HepG2 (cell line): Measurements from ENCODE around the gene ZFP14. TPM values are rescaled to one million over a fixed set of nuclear protein-coding genes. Genes with fewer than 3 reads are reported as not detected.

Experiments
- ATAC-seq: fragments of 200-7000 bp; cut with Tn5 transposase; 3 replicates; pipeline ENCODE4 v1.9.1; 2020; ENCODE audit warnings: mild to moderate bottlenecking, moderate library complexity
- BruUV-seq: library from RNA; stranded (reverse); fragments of 400-500 nt; replicated peaks from 2 replicates; lab custom pipeline; 2021; lab: Mats Ljungman, UMichigan
- CTCF ChIA-PET: fragments of 300-600 bp; formaldehyde crosslinking; extraction: SDS; loops from one replicate; lab custom pipeline; 2021; ENCODE audit warnings: low total read pairs, inconsistent platforms, low intra/inter-chr PET ratio; lab: Yijun Ruan, JAX
- POLR2A ChIA-PET: fragments of 350-600 bp; sonication (Branson Sonifier 250); formaldehyde crosslinking; loops from one replicate; lab custom pipeline; 2020; ENCODE audit warnings: antibody characterized with exemption, inconsistent platforms; lab: Yijun Ruan, JAX
- DNase-seq: peaks from one replicate; pipeline ENCODE4 v3.0.0-alpha.2; 2015; ENCODE audit warnings: low spot score
- FAIRE-seq: peaks from 3 replicates; lab custom pipeline; 2011; peaks lifted over from hg19 to GRCh38; lab: Jason Lieb, UNC
- H2AFZ ChIP-seq: one replicate; pipeline ENCODE4 v1.6.1; 2011; ENCODE audit warnings: low read length, inconsistent platforms
- H3K27ac ChIP-seq: fragments of 300-600 bp; 3 replicates; pipeline ENCODE4 v1.8.0; 2011; ENCODE audit warnings: mixed run types, mild to moderate bottlenecking, mixed read lengths, low read length, inconsistent platforms; ENCODE audit not compliant: insufficient read depth; ENCODE audit errors: extremely low read length
- H3K27me3 ChIP-seq, 2 experiments: fragments of 200-600 bp in 1 of 2; 2 replicates in 1 of 2; 3 replicates in 1 of 2; pipeline versions ENCODE4 v1.6.0 to v1.8.0; 2011; ENCODE audit warnings: low read length in 2 of 2, mild to moderate bottlenecking in 2 of 2, moderate library complexity in 2 of 2, inconsistent platforms in 1 of 2; ENCODE audit not compliant: insufficient read depth in 2 of 2, control insufficient read depth in 1 of 2
- H3K36me3 ChIP-seq, 2 experiments: fragments of 200-600 bp in 1 of 2; replicated peaks in 1 of 2; 2 replicates in 1 of 2; 3 replicates in 1 of 2; pipeline versions ENCODE4 v1.5.1 to v1.8.0; 2011; ENCODE audit warnings: low read length in 2 of 2, inconsistent platforms in 1 of 2; ENCODE audit not compliant: insufficient read depth in 2 of 2, control insufficient read depth in 1 of 2
- H3K4me1 ChIP-seq: 2 replicates; pipeline ENCODE4 v1.5.1; 2012; ENCODE audit warnings: low read length, inconsistent platforms; ENCODE audit not compliant: insufficient read depth
- H3K4me2 ChIP-seq: 2 replicates; pipeline ENCODE4 v1.6.0; 2011; ENCODE audit warnings: low read depth, low read length, inconsistent platforms
- H3K4me3 ChIP-seq, 3 experiments: fragments of 200-600 bp in 1 of 3; sonication (generic), shearing (Covaris generic) in 1 of 3; replicated peaks in 1 of 3; 2 replicates each; pipeline ENCODE4 v1.5.1; 2011 to 2016; ENCODE audit warnings: low read length in 3 of 3, inconsistent platforms in 2 of 3, low read depth in 2 of 3, mild to moderate bottlenecking in 2 of 3, control low read depth in 1 of 3, mixed read lengths in 1 of 3; ENCODE audit not compliant: insufficient read depth in 1 of 3
- H3K79me2 ChIP-seq: one replicate; pipeline ENCODE4 v1.6.1; 2011; ENCODE audit warnings: low read length, inconsistent platforms; ENCODE audit not compliant: insufficient read depth
- H3K9ac ChIP-seq: 2 replicates; pipeline ENCODE4 v1.6.0; 2011; ENCODE audit warnings: mild to moderate bottlenecking, low read depth, low read length, inconsistent platforms; ENCODE audit not compliant: insufficient read depth
- H3K9me3 ChIP-seq: 2 replicates; pipeline ENCODE4 v1.5.1; 2012; ENCODE audit warnings: mild to moderate bottlenecking, low read length
- H4K20me1 ChIP-seq: 2 replicates; pipeline ENCODE4 v1.6.0; 2011; ENCODE audit warnings: inconsistent platforms, mild to moderate bottlenecking, low read length, moderate library complexity; ENCODE audit not compliant: insufficient read depth
- KLF9 ChIP-seq: IDR thresholded peaks from 2 replicates; pipeline ENCODE4 v1.6.1; 2016; ENCODE audit warnings: low read depth
- MAFG ChIP-seq: sonication (generic); formaldehyde crosslinking; IDR thresholded peaks from 2 replicates; pipeline ENCODE4 v1.5.1; 2020; ENCODE audit warnings: mild to moderate bottlenecking, missing genetic modification reagents
- RFX5 ChIP-seq: IDR thresholded peaks from 2 replicates; pipeline ENCODE4 v1.6.1; 2011; ENCODE audit warnings: low read depth, low read length, improper control_type of control experiment
- WIZ ChIP-seq: sonication (generic); formaldehyde crosslinking; IDR thresholded peaks from 2 replicates; pipeline ENCODE4 v1.5.1; 2020; ENCODE audit warnings: mild to moderate bottlenecking, missing genetic modification reagents
- ZFY ChIP-seq: sonication (generic); formaldehyde crosslinking; IDR thresholded peaks from 2 replicates; pipeline ENCODE4 v1.4.0; 2020; ENCODE audit warnings: missing genetic modification reagents
- ZNF276 ChIP-seq: sonication (generic); formaldehyde crosslinking; IDR thresholded peaks from 2 replicates; pipeline ENCODE4 v1.4.0; 2020; ENCODE audit warnings: mild to moderate bottlenecking, low read depth, missing genetic modification reagents
- ZNF709 ChIP-seq: sonication (generic); formaldehyde crosslinking; IDR thresholded peaks from 2 replicates; pipeline ENCODE4 v1.5.0; 2020; ENCODE audit warnings: mild to moderate bottlenecking, missing genetic modification reagents
- whole genome bisulfite sequencing: methylation state at CpG from one replicate; pipeline ENCODE4 v1.1.6; 2017; ENCODE audit warnings: low lambda C conversion rate; 5-methylcytosine and 5-hydroxymethylcytosine counted together
- in situ Hi-C: cut with HindIII; loops from 2 replicates; pipeline ENCODE4 v1.10.0; 2017; ENCODE audit warnings: low pct_unique_long_range_greater_than_20kb; ENCODE audit not compliant: extremely low pct_ligation_motif_present
- intact Hi-C: fragments of 100-400 bp; cut with micrococcal nuclease; formaldehyde crosslinking; loops from one replicate; pipeline ENCODE4 v1.10.0; 2022; ENCODE audit not compliant: unreplicated experiment
- polyA plus RNA-seq, 8 experiments: library from polyadenylated mRNA; depleted of rRNA in 3 of 8; stranded (reverse) in 7 of 8; unstranded in 1 of 8; fragments of >200 nt; fragmentation: Illumina TruSeq in 4 of 8; extraction: Trizol in 4 of 8; gene quantifications; 2 replicates each; pipeline versions ENCODE4 v1.2.1 to v1.2.3, GENCODE V29; 2011 to 2016; ENCODE audit warnings: low read depth in 4 of 8, missing spikeins in 1 of 8, mixed read lengths in 1 of 8; ENCODE audit not compliant: insufficient read depth in 1 of 8
- total RNA-seq, 5 experiments: library from RNA; depleted of rRNA; stranded (reverse); fragments of >200 nt; fragmentation: Illumina TruSeq; extraction: Trizol; gene quantifications; 2 replicates each; pipeline ENCODE4 v1.2.3, GENCODE V29; 2016; ENCODE audit warnings: low read depth in 1 of 5
- TF ChIP-seq, protein P1 (sequence below): sonication (generic); formaldehyde crosslinking; IDR thresholded peaks from 2 replicates; pipeline ENCODE4 v1.8.1; 2022; ENCODE audit warnings: low read depth, mild to moderate bottlenecking, missing genetic modification reagents
- TF ChIP-seq, protein P2 (sequence below): sonication (generic); formaldehyde crosslinking; IDR thresholded peaks from 2 replicates; pipeline ENCODE4 v1.4.0; 2020; ENCODE audit warnings: missing genetic modification reagents, mild to moderate bottlenecking, borderline replicate concordance

ZFP14 gene
- total and polyA plus RNA-seq, 2 of the 13 experiments (the other 11 are each of a cell fraction or from before 2014, with no cell fraction given), result 2.0 to 5.0 TPM

DNA sequence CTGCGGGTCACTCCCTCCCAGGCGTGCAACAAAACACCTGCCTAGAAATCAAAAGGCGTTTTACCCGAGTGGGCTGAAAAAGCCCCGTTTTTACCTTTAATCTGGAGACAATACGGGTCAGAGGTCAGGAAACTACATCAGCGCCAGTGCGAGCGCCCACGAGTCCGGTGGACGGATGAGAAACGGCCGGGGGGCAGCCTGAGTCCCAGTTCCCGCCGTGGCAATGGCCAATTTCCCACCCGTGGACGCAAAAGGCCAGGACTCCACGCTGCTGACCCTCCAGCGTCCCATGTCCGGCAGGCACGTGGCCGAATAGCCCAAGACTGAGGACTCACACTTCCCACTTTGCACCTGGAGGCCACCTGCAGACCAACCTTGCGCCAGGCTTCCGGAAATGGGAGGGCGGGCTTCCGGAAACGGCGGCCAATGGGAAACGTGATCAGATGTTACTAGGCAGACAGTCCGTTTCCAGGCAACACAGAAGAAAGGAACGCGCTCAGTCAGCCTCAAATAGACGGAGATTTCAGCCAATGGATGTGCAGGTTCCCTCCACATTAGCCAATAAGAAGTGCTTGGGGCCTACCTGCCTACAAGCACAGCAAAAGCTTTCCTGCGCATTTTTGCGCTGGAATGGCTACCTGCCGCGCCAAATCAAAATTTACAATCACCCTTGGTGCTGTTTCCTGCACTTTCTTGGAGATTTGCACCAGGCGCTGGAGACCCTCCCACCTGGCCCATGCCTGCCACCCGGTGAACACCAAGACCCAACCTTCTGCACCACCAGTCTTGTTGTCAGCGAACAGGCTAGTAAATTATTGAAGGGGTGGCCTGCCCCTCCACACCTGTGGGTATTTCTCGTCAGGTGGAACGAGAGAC lies 47.4 kb downstream of the ZFP14 start:
- TF ChIP-seq RFX5, result peak; percentile 68
- no peak for TF ChIP-seq KLF9 (CRISPR knock-in tag)
- TF ChIP-seq, all 625 proteins: peak for 1
- no TSS peak for BruUV-seq
- no peak for FAIRE-seq

DNA sequence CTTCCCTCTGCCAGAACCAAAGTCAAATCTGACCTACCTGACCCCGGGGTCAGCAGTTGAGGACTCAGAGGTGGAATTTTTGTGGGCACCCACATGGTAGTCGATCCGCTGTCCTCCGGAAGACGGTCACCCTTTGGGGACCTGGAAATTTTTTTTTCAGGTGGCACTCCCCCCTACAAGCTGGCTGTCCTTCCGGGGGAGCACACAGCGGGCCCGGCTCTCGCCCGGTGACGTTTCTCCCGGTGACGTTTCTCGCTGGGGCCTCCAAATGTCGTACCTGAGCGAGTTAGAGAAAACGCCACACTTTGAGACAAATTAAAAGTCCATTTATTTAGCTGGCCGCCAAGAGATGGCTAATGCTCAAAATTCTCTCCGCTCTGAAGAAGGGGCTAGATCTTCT lies 48.8 kb downstream of the ZFP14 start:
- H3K4me3 ChIP-seq, result no peak overlapping the region
- no peak for TF ChIP-seq MAFG (CRISPR knock-in tag)
- TF ChIP-seq ZFY (CRISPR knock-in tag), result no peak
- no peak for TF ChIP-seq WIZ (CRISPR knock-in tag)
- TF ChIP-seq ZNF709, result no peak
- TF ChIP-seq, protein P1, sequence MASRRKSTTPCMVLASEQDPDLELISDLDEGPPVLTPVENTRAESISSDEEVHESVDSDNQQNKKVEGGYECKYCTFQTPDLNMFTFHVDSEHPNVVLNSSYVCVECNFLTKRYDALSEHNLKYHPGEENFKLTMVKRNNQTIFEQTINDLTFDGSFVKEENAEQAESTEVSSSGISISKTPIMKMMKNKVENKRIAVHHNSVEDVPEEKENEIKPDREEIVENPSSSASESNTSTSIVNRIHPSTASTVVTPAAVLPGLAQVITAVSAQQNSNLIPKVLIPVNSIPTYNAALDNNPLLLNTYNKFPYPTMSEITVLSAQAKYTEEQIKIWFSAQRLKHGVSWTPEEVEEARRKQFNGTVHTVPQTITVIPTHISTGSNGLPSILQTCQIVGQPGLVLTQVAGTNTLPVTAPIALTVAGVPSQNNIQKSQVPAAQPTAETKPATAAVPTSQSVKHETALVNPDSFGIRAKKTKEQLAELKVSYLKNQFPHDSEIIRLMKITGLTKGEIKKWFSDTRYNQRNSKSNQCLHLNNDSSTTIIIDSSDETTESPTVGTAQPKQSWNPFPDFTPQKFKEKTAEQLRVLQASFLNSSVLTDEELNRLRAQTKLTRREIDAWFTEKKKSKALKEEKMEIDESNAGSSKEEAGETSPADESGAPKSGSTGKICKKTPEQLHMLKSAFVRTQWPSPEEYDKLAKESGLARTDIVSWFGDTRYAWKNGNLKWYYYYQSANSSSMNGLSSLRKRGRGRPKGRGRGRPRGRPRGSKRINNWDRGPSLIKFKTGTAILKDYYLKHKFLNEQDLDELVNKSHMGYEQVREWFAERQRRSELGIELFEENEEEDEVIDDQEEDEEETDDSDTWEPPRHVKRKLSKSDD, result no peak
- TF ChIP-seq, protein P2, sequence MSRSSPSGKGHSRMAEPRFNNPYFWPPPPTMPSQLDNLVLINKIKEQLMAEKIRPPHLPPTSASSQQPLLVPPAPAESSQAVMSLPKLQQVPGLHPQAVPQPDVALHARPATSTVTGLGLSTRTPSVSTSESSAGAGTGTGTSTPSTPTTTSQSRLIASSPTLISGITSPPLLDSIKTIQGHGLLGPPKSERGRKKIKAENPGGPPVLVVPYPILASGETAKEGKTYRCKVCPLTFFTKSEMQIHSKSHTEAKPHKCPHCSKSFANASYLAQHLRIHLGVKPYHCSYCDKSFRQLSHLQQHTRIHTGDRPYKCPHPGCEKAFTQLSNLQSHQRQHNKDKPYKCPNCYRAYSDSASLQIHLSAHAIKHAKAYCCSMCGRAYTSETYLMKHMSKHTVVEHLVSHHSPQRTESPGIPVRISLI (CRISPR knock-in tag), result no peak
- TF ChIP-seq ZNF276, result no peak

More for the DNA sequence above, 47.4 kb downstream of the ZFP14 start:
- peaks cover 68% of the 10 kb centered on the region for H3K9me3 ChIP-seq
- ChIA-PET CTCF (no interaction called here), POLR2A (no interaction called here)
- no peak overlapping the region for H3K4me3 ChIP-seq
- no peaks in the 10 kb centered on the region for H4K20me1 ChIP-seq
- DNase-seq, result no peak
- H3K27ac ChIP-seq, result no peak overlapping the region
- in situ Hi-C loops (no loop called here), intact Hi-C loops (no loop called here)
- no peaks in the 10 kb centered on the region for H3K27me3 ChIP-seq
- no peaks in the 10 kb centered on the region for H3K4me1 ChIP-seq
- no peak for ATAC-seq
- no peak overlapping the region for H3K9ac ChIP-seq
- 67% methylated on average over 27 of the region's 43 CpGs for WGBS
- no peak overlapping the region for H3K4me2 ChIP-seq
- no peaks in the 10 kb centered on the region for H3K36me3 ChIP-seq
- no peaks in the 10 kb centered on the region for H3K79me2 ChIP-seq
- H2AFZ ChIP-seq, result no peak overlapping the region

More for the DNA sequence above, 48.8 kb downstream of the ZFP14 start:
- H3K27ac ChIP-seq, result no peak overlapping the region
- DNase-seq (no peak), FAIRE-seq (no peak), ATAC-seq (no peak)
- H3K9me3 ChIP-seq, result peaks cover 68% of the 10 kb centered on the region
- ChIA-PET POLR2A (no interaction called here), CTCF (no interaction called here)
- no peak overlapping the region for H3K9ac ChIP-seq
- no TSS peak for BruUV-seq
- 76% methylated on average over 19 of the region's 19 CpGs for WGBS
- H3K4me1 ChIP-seq, result no peaks in the 10 kb centered on the region
- no peaks in the 10 kb centered on the region for H4K20me1 ChIP-seq
- no peaks in the 10 kb centered on the region for H3K79me2 ChIP-seq
- intact Hi-C loops, result no loop called here
- H3K36me3 ChIP-seq, result no peaks in the 10 kb centered on the region
- in situ Hi-C loops, result no loop called here
- H2AFZ ChIP-seq, result no peak overlapping the region
- H3K27me3 ChIP-seq, result no peaks in the 10 kb centered on the region
- H3K4me2 ChIP-seq, result no peak overlapping the region
